Muscle layer of duodenum (tissue), 2 donors: ENCODE measurements around the gene LRBA.
A peak's percentile ranks its signal among the peaks of the same experiment; 100 is the strongest.

Experiments used
- H3K27ac ChIP-seq: one replicate; pipeline ENCODE4 v1.7.0; 2013; ENCODE audit warnings: mild to moderate bottlenecking, low read length
- H3K27me3 ChIP-seq: one replicate; pipeline ENCODE4 v1.7.0; 2013; ENCODE audit warnings: low read depth, mild to moderate bottlenecking, control low read depth, low read length
- H3K36me3 ChIP-seq, 2 donors: one replicate each; pipeline ENCODE4 v1.7.0; 2013; ENCODE audit warnings: low read length in 2 of 2, control low read depth in 1 of 2, mild to moderate bottlenecking in 1 of 2; ENCODE audit not compliant: insufficient read depth in 2 of 2, control insufficient read depth in 1 of 2
- H3K4me1 ChIP-seq, 2 donors: one replicate each; pipeline ENCODE4 v1.7.0; 2013; ENCODE audit warnings: low read length in 2 of 2, mild to moderate bottlenecking in 2 of 2, control low read depth in 1 of 2, moderate library complexity in 1 of 2; ENCODE audit not compliant: insufficient read depth in 2 of 2, control insufficient read depth in 1 of 2
- H3K4me3 ChIP-seq, 2 donors: one replicate each; pipeline ENCODE4 v1.7.0; 2013; ENCODE audit warnings: low read length in 2 of 2, low read depth in 1 of 2, mild to moderate bottlenecking in 1 of 2
- H3K9me3 ChIP-seq, 2 donors: one replicate each; pipeline ENCODE4 v1.7.0; 2013; ENCODE audit warnings: low read length in 2 of 2, control low read depth in 1 of 2, mild to moderate bottlenecking in 1 of 2; ENCODE audit not compliant: control insufficient read depth in 1 of 2
- donor health status: healthy.

LRBA gene

DNA sequence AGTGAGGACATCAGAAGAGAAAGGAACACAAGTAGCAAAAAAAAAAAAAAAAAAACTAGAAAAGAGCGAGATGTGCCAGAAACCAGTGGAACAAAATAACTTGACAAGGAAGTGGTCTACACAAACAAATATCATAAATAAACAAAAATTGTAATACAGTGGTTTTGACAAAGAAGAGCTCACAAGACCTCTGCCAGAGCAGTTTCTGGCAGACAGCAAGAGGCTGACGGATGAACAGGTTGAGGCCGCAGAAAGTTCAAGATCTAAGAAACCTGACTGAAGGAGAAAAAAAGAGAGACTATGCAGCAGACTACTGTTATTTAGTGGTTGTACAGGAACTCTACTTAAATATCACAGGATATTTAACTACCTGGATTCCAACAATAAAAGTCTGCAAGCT is 367.0 kb downstream of the LRBA start:
- Histone ChIP-seq H3K4me3 (no peak overlapping the region), H3K27me3 (no peaks in the 10 kb centered on the region), H3K36me3 (no peaks in the 10 kb centered on the region), H3K9me3 (no peaks in the 10 kb centered on the region), H3K27ac (no peak overlapping the region), H3K4me1 (no peaks in the 10 kb centered on the region)

DNA sequence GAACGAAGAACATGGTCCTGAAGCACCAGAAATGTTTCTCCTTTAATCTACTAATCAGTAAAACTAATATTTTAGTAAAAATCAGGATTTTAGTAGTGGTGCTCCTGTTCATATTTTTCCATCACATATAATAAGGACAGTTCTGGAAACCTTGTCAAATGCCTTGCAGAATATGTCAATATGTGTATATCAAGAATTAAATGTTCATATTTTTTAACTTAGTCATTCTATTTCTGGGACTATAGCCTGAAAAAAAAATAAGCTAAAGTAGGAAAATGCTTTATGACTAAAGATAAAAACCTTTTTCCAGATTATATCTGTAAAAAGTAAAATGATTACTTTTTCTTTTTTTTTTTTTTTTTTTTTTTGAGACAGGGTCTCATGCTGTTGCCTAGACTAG is 368.1 kb downstream of the LRBA start:
- H3K27ac ChIP-seq = no peak overlapping the region
- H3K36me3 ChIP-seq = no peaks in the 10 kb centered on the region
- H3K4me3 ChIP-seq = no peak overlapping the region
- no peaks in the 10 kb centered on the region for H3K9me3 ChIP-seq
- no peaks in the 10 kb centered on the region for H3K4me1 ChIP-seq
- H3K27me3 ChIP-seq = no peaks in the 10 kb centered on the region

DNA sequence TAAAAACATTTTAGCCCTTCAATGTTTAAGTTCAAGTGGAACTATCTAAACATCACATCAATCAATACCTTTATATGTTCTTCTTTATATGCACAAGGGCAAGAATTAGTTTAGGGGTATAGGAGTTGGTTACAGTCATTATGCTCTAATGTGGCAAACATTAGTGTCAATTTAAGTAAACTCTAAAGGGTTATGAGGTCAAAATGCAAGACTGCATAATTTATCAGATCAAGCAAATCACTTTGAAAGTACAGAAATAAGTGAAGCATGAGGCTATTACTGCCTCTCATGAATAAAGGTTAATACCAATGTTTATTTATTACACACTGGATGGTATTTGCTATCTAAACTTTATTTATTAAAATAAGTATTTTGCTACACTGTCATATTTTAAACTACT is 373.5 kb downstream of the LRBA start:
- Histone ChIP-seq H3K36me3 (no peaks in the 10 kb centered on the region), H3K9me3 (no peaks in the 10 kb centered on the region), H3K27me3 (no peaks in the 10 kb centered on the region), H3K4me3 (no peak overlapping the region), H3K4me1 (no peaks in the 10 kb centered on the region), H3K27ac (no peak overlapping the region)

DNA sequence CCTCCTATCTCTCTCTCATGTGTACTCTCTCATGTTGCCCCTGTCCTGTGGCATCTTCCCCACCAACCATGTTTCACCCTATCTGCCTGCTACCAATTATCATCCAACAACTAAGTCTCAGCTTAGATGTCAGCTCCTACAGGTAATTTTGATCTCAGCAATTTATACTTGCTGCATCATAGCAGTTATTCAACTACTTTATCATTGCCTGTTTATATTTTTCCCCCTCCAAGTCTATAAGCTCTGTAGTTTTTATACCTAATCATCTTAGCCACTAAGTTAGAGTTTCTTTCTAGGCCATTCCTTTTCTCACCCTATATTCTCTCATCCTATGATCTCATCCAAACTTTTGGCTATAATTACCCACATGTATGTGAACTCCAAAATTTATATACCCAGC is 382.4 kb downstream of the LRBA start:
- no peaks in the 10 kb centered on the region for H3K36me3 ChIP-seq

DNA sequence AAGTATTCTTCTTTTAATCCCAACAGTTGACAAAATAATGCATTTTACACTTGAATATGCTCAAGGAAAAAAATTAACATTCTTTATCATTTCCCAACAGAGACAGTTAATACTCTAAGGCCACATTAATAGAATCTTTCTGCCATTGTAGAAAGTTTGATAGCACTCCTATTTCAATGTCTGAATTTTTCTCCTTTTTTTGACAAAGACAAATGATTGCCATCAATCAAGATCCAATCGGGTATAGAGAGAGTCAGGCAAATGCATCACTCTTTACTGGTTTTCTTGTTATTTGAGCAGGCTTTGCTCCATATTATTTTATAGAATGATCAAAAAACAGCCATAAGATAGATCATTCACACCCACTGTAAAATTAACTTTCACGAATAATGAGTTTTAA is 387.0 kb downstream of the LRBA start:
- Histone ChIP-seq H3K27ac (no peak overlapping the region), H3K9me3 (no peaks in the 10 kb centered on the region), H3K4me3 (no peak overlapping the region), H3K4me1 (no peaks in the 10 kb centered on the region), H3K27me3 (no peaks in the 10 kb centered on the region), H3K36me3 (no peaks in the 10 kb centered on the region)

More for the DNA sequence above, 382.4 kb downstream of the LRBA start:
- Histone ChIP-seq H3K4me3 (no peak overlapping the region), H3K4me1 (no peaks in the 10 kb centered on the region), H3K27ac (no peak overlapping the region), H3K9me3 (peaks cover 0 to 6% of the 10 kb centered on the region in 2 donors), H3K27me3 (no peaks in the 10 kb centered on the region)

DNA sequence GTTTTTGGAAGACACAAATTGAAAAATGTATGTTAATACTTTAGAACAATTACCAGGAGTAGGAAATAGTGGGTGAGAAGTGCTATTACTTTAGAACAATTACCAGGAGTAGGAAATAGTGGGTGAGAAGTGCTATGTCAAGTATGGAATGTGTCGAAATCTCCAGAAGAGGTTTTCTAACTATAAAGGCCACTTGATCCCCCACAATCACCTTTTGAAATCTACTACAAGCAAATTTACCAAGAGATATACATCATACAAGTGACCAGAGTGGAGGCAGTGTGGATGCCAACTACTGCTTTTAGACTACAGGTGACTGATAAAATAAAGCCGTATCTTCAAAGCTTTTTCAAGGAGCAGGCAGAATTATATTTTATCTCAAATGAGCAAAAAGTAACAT is 390.1 kb downstream of the LRBA start:
- no peak overlapping the region for H3K27ac ChIP-seq

DNA sequence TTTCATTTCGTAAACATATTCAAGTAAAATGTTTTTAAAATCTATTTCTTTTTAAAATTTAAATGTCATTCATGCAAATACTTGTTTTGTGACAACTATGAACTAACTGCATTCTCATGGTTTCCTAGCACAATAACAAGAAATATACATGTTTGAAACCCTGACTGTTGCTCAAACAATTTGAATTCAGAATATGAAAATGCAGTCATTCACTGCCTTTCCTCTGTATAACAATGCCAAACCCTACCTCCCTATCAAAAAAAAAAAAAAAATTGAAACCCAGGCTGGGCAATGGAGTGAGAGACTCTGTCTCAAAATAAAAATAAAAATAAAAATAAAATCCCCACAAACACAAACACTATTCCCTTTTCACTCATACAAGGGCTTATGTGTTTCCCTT is 391.0 kb downstream of the LRBA start:
- H3K27me3 ChIP-seq = no peaks in the 10 kb centered on the region
- H3K4me3 ChIP-seq = no peak overlapping the region
- no peaks in the 10 kb centered on the region for H3K9me3 ChIP-seq
- H3K36me3 ChIP-seq = no peaks in the 10 kb centered on the region
- H3K4me1 ChIP-seq = no peaks in the 10 kb centered on the region
- H3K27ac ChIP-seq = no peak overlapping the region

More for the DNA sequence above, 390.1 kb downstream of the LRBA start:
- Histone ChIP-seq H3K4me1 (no peaks in the 10 kb centered on the region), H3K27me3 (no peaks in the 10 kb centered on the region), H3K36me3 (no peaks in the 10 kb centered on the region), H3K4me3 (no peak overlapping the region), H3K9me3 (no peaks in the 10 kb centered on the region)

DNA sequence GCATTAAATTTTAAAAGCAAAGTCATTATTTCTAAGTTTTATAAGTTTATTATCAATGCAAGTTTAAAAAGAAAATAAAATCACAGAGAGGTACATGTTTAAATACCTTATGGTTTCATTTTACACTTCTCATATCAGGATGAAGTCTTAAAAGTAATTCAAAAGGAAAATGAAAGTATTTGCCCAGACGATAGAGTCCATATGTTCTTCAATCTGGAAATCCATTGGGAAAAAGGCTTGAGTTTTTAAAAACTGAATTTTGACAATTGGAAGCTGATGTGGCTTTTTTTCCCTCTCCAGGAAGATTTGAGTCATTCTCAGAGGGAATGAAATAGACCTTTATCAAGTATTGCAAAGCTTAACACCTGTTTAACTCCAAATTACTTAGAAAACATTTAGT is 396.0 kb downstream of the LRBA start:
- Histone ChIP-seq H3K4me3 (peak overlapping the region; percentile 40 to 49), H3K27ac (no peak overlapping the region), H3K4me1 (no peaks in the 10 kb centered on the region), H3K36me3 (no peaks in the 10 kb centered on the region), H3K27me3 (no peaks in the 10 kb centered on the region), H3K9me3 (no peaks in the 10 kb centered on the region)

DNA sequence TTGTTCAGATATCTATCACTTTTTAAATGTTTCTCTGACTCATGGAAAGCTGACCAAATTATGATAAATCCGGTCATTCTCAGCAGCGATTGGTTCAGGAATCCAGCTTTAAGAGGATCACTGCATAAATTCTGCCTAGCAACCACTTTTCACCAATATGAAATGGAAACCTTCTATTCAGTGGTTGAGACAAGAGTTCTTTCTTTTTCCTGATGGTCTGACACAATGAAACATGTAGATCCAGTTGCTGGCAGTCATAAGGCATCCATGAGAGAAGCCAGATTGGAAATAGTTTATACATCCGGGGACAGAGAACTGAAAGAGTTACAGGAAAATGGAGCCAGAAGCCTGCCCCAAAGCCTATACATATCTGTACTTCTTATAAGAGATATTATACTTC is 406.0 kb downstream of the LRBA start:
- Histone ChIP-seq H3K4me1 (no peaks in the 10 kb centered on the region), H3K9me3 (no peaks in the 10 kb centered on the region), H3K27ac (no peak overlapping the region), H3K27me3 (no peaks in the 10 kb centered on the region), H3K4me3 (no peak overlapping the region), H3K36me3 (no peaks in the 10 kb centered on the region)

DNA sequence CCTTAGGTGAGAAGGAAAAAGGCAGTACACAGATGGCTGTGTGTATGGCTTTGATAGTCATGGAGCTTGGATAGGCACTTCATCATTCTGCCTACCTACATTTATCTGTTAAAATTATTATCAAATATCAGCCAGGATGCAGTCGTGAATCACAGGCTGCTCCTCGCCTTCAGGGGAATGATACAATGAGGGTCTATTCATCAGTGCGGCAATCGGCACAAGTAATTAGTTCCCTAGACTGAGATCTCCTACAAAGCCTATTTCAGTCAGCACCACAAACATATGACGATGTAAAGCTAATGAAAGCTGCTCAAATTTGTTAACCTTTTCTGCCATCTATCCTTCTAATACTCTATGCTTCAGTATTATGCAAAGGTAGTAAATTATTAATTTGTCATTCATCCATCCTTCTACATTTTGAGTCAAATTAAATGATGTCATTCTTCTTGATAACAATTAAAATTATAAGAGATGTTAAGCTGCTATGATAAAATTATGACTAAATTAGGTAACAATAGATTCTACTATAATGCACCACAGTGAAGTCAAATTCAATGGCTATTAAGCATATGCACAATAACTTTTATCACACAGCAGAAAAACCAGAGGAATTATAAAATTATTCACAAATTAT is 414.2 kb downstream of the LRBA start:
- H3K36me3 ChIP-seq = no peaks in the 10 kb centered on the region
- no peak overlapping the region for H3K4me3 ChIP-seq
- H3K27me3 ChIP-seq = no peaks in the 10 kb centered on the region
- no peaks in the 10 kb centered on the region for H3K4me1 ChIP-seq
- H3K9me3 ChIP-seq = no peaks in the 10 kb centered on the region
- H3K27ac ChIP-seq = no peak overlapping the region

DNA sequence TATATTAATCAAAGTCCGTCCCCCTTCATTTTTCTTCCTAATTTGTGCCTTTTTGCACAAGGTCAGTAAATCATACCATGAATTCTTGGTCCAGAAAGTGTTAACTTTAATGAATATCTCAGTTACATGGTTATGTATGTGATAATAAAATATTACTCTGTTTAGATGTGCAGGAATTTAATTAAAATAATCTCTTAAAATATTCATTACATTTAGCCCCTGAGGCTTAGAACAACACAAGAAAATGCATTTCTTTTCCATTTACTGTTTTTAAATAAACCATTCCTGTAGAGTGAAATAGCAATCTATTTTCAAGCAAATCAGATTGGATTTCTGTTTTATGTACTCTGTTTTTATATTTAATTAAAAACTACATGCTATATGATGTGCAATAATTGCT is 415.5 kb downstream of the LRBA start:
- no peaks in the 10 kb centered on the region for H3K4me1 ChIP-seq
- H3K27ac ChIP-seq = no peak overlapping the region
- H3K4me3 ChIP-seq = no peak overlapping the region
- H3K27me3 ChIP-seq = no peaks in the 10 kb centered on the region
- H3K9me3 ChIP-seq = no peaks in the 10 kb centered on the region
- no peaks in the 10 kb centered on the region for H3K36me3 ChIP-seq

DNA sequence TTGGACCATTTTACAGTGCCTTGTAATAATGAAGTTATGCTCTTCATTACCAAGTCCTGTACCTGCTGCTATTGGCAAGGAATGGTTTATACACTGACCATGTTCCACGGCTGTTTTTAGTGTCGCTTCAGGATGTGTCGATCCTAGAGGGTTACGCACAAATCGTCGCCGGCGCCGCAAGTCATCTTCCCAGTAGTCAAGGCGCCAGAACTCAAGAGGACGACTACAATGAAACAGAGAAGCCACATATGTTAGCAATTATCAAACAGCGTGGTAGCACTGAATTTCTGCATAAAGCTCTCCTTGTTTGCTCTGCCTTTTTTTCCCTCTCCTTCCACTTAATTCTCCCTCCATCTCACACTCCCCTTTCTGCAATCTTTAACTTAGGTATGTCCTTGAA is 416.2 kb downstream of the LRBA start:
- Histone ChIP-seq H3K9me3 (no peaks in the 10 kb centered on the region), H3K27me3 (no peaks in the 10 kb centered on the region), H3K36me3 (no peaks in the 10 kb centered on the region), H3K4me3 (no peak overlapping the region), H3K4me1 (peaks cover 0 to 5% of the 10 kb centered on the region in 2 donors), H3K27ac (no peak overlapping the region)
